ENCODE results near the gene RBPJL.

- TF ChIP-seq CTCF (IDR thresholded peaks at IDR 0.05; ENCODE audit: low read length) (no peak), EZH2 (optimal IDR thresholded peaks at IDR 0.05; ENCODE audit: low read depth, low read length) (no peak)
These were observed 33.2 kb downstream of the RBPJL start for GRCh38 chr20:45339799-45340198.

Data from MM.1S (cell line).